Daoy (cell line): Measurements from ENCODE around the gene MT1A. TPM values are rescaled to one million over a fixed set of nuclear protein-coding genes. Genes with fewer than 3 reads are reported as not detected.

Experiments
- DNase-seq: peaks from one replicate; pipeline ENCODE4 v3.0.0-alpha.2; 2015; ENCODE audit warnings: low read depth
- total RNA-seq: library from RNA; depleted of rRNA; stranded (reverse); fragments of >200 nt; shearing (Covaris generic); gene quantifications from 2 replicates; pipeline ENCODE4 v1.2.3, GENCODE V29; 2014; rRNA removed

The MT1A gene
- total RNA-seq: not detected in 2 replicates

DNA sequence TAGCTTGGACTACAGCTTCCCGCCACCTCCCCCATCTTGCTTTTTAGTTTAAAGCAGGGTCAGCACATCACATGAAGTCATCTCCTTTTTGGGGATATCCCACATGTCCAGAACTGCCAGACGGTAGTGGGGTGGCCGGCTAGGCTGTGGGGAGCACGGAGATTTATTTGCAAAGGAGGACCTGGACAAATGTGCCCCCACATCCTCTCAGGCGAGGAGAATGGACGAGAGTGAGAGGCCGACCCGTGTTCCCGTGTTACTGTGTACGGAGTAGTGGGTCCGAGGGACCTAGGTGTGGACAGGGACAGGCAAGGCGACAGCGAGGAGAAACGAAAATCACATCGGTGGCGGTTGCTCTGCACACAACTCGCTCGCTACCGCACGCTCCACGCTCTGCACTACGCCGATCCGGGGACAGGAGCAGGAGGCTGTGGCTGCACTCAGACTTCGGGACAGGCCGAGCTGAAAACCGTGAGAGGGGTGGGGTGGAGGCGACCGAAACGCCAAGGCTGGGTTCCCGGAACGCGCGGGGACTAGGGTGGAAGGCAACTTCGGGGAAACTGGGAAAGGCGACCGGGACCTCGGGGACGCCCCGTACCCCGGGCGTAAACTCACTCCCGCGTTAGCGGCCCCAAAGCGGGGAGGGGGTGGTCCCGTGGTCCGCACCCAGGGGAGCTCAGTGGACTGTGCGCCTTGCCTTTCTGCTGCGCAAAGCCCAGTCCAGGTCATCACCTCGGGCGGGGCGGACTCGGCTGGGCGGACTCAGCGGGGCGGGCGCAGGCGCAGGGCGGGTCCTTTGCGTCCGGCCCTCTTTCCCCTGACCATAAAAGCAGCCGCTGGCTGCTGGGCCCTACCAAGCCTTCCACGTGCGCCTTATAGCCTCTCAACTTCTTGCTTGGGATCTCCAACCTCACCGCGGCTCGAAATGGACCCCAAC is at the start of gene MT1A:
Gene MT1A, plus strand, starts transcription at position 853 of the 937 bp plus-strand sequence. Its CDS starts 73 bp downstream, at position 926.
- peak; percentile 36 for DNase-seq

DNA sequence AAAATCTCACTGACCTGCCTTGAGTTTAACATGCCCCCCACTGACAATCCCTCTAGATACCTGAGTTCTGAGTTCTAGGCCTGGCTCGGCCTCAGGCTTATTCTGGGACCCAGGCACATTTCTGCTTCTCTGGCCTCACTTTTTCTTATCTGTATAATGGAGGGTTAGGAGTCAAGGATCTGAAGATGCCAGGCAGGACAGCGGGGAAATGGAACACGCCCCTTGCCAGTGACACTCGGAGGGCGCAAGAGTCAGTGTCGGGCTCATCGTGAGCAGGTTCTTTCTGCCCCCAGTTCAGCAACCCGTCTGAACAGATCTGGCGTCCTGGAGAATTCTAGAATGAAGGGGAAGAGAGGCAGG is 49.7 kb upstream of the MT1A start:
- DNase-seq: no peak

- peak; percentile 42 for DNase-seq
Measured at GRCh38 chr16:56589141-56590039, 49.1 kb upstream of the MT1A start, which contains the start of gene MT3. MT3 (plus strand) TSS chr16:56589528; CDS start chr16:56589591, 63 bp downstream.

- no peak for DNase-seq
Measured at GRCh38 chr16:56591377-56592060, 46.9 kb upstream of the MT1A start.

DNA sequence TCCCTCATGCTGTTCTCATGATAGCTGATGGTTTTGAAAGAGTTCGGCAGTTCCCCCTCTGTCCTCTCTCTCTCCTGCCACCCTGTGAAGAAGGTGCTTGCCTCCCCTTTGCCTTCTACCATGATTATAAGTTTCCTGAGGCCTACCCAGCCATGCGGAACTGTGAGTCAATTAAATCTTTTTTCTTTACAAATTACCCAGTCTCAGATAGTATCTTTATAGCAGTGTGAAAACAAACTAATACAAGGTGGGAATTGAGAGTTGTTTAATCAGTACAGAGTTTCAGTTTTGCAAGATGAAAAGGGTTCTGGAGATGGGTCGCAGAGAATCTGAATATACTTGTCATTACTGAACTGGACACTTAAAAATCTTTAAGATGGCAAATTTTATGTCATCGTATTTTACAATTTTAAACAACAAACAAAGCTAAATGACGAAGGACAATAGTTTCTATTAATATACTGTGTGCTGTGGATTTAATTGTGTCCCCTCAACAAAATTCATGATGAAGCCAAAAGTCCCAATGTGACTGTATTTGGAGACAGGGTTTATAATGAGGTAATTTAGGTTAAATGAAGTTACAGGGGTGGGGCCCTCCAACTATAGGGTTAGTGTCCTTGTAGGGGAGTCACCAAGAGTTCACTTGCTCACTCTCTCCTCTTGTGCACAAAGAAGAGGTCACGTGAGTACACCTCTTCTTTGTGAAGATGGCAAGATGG is 44.7 kb upstream of the MT1A start:
- no peak for DNase-seq

DNA sequence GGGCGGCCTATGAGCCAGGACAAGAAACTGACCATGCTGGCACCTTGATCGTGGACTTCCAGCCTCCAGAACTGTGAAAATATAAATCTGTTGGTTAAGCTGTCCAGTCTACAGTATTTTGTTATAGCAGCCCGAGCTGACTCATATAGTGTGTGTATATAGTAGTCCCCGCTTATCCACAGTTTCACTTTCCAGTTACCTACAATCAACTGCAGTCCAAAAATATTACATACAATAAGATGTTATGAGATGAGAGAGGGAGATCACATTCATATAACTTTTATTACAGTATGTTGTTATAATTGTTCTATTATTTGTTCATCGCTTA is 44.2 kb upstream of the MT1A start:
- no peak for DNase-seq

GRCh38 chr16:56600398-56600999 is 38.0 kb upstream of the MT1A start:
- peak; percentile 49 for DNase-seq

DNA sequence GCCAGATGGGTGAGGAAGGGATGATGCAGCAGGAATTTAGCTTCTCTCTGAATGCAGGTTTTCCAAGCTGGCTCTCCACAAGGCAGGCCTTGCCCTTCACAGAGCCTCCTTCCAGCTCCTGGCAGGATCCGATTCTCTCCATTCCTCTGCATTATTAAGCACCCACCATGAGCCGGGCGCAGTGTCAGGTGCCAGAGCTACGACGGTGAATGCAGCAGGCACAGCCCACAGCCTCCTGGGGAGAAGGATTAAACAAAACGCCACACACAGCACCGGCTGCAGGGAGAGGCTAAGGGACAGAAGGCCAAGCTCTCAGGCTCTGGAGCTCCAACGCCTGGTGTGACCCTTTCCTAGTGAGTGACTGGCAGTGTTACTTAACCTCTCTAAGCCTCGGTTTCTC is 37.1 kb upstream of the MT1A start:
- no peak for DNase-seq

DNA sequence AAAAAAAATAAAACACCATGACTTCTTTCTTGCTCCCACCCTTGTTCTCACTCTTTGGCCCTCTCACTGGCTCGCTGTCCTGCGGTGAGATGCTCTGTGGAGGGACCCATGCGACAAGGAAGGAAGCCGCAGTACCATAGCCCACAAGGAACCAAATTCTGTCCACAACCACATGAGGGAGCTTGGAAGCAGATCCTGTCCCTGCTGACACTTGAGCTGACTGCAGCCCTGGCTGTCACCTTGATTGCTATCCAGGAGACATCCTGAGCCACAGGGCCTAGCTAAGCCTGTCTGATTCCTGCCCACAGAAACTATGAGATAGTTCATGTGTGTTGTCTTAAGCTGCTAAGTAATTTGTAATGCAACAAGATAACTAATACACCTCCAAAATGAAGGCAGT is 34.9 kb upstream of the MT1A start:
- peak; percentile 36 for DNase-seq

DNA sequence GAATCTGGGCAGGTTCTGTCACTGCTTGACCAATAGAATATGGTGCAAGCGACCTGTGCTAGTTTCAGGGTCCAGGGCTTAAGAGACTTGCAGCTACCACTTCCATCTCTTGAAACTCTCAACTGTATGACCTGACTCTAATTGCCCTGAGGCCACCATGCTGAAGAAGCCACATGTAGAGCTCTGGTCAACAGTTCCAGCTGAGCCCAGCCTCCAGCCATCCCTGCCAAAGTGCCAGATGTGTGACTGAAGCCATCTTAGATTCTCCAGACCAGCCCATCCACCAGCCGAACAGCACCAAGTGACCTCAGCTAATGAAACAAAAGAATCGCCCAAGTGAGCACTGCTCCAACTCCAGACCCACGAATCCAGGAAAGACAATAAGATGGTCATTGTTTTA is 33.5 kb upstream of the MT1A start:
- no peak for DNase-seq

DNA sequence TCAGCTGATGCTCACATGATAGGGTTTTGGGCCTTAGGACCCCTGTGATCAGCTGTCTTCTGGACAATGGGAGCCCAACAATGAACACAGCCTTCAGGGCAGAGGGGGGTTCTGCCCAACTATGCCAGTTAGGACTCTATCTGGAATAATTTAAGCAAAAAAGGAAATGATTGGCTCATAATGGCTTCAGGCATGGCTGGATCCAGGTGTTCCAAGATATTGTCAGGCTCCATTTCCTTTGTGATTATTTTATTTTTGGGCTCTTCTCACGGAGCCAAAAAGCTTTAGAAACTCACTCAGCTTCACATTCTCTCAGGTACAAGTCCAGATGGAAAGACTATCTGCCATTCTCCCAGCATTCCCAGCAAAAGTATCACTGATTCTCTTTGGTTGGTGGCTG is 33.0 kb upstream of the MT1A start:
- DNase-seq: no peak

DNA sequence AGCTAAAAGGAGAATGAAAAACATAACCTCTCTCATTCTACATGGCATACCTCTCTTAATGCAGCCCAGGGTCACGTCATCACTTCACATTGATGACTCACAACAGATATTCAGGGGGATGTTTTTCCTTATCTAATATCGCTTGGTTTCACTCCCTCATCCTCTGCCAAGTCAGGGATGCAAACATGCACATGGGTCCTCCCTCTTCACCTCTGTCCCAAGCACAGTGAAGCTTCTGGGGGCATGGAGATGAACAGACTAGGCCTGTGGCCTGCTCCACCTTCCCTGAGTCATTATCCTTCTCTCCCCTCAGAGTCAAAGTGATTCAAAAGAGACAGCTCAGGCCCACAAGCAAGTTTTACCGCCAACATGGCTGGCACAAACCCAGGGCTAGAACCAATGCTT is 32.4 kb upstream of the MT1A start:
- DNase-seq: peak; percentile 77

- no peak for DNase-seq
Measured at GRCh38 chr16:56606476-56607108, 31.9 kb upstream of the MT1A start.

- DNase-seq: peak; percentile 98
Measured at GRCh38 chr16:56607109-56607618, 31.3 kb upstream of the MT1A start.

- no peak for DNase-seq
Measured at GRCh38 chr16:56607675-56608042, 30.8 kb upstream of the MT1A start.

DNA sequence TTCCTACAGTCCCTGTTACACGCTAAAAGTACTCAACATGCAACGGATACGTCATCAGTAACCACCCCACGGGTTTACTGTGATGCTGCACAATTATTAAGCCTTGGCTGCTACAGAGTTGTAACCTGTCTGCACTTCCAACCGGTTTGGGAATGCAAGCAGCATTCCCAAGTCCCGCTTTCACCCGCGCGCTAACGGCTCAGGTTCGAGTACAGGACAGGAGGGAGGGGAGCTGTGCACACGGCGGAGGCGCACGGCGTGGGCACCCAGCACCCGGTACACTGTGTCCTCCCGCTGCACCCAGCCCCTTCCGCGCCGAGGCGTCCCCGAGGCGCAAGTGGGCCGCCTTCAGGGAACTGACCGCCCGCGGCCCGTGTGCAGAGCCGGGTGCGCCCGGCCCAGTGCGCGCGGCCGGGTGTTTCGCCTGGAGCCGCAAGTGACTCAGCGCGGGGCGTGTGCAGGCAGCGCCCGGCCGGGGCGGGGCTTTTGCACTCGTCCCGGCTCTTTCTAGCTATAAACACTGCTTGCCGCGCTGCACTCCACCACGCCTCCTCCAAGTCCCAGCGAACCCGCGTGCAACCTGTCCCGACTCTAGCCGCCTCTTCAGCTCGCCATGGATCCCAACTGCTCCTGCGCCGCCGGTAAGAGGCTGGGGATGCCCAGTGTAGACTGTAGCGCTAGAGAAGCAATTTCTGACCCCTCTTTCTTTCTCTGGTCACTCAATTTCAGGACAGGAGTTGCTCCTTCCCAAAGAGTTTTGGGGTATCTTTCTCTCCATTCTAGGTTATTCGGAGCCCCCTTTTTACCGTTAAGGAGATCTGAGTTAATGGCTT is 30.2 kb upstream of the MT1A start, which contains the start of gene MT2A:
Gene MT2A, plus strand, starts transcription at position 542 of the 833 bp plus-strand sequence. Its CDS starts 72 bp downstream, at position 614.
- DNase-seq: peak; percentile 97

GRCh38 chr16:56608876-56609462 is 29.5 kb upstream of the MT1A start:
- DNase-seq: peak; percentile 18

DNA sequence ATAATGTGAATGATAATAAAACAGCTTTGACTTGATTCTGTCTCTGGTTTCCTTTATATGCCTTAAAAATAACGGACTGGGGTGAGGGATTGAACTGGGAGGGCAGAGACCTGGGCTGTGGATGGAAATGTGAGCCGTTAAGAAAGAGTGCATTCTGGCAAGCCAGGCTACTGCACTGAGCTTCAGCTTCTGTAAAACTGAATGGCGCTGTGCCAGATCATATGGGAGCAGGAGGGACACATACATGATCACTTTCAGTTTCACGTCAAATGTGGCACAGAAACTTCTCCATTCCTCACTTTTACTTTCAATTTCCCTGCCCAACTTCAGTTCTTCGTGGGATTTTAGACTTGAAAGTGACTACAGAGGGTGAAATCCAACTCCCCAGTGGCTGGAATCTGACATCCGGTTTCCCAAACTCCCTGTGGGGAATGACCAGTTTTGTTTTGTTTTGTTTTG is 29.0 kb upstream of the MT1A start:
- DNase-seq: peak; percentile 83
